GM21381 (cell line): Measurements from ENCODE around the gene CTNNA3.

Experiments
- ATAC-seq: cut with Tn5 transposase; IDR thresholded peaks from one replicate; pipeline ENCODE4 v1.9.1; 2021; ENCODE audit warnings: mild to moderate bottlenecking, moderate library complexity; ENCODE audit not compliant: unreplicated experiment

CTNNA3 gene

GRCh38 chr10:66714741-66715140 lies 981.3 kb downstream of the CTNNA3 start:
- no peak for ATAC-seq

GRCh38 chr10:66713387-66713786 lies 982.6 kb downstream of the CTNNA3 start:
- ATAC-seq = no peak

GRCh38 chr10:66698069-66698468 lies 997.9 kb downstream of the CTNNA3 start:
- ATAC-seq = no peak

- no peak for ATAC-seq
Observed at GRCh38 chr10:66695046-66695445, 1000.9 kb downstream of the CTNNA3 start.

GRCh38 chr10:66684581-66684980 lies 1011.4 kb downstream of the CTNNA3 start:
- ATAC-seq = no peak

GRCh38 chr10:66680886-66681285 lies 1015.1 kb downstream of the CTNNA3 start:
- no peak for ATAC-seq

- ATAC-seq = no peak
Observed at GRCh38 chr10:66678521-66678920, 1017.5 kb downstream of the CTNNA3 start.

GRCh38 chr10:66673071-66673470 lies 1022.9 kb downstream of the CTNNA3 start:
- ATAC-seq = no peak

GRCh38 chr10:66671562-66671961 lies 1024.4 kb downstream of the CTNNA3 start:
- no peak for ATAC-seq

- ATAC-seq = no peak
Observed at GRCh38 chr10:66671064-66671463, 1024.9 kb downstream of the CTNNA3 start.

- ATAC-seq = no peak
Observed at GRCh38 chr10:66656499-66656898, 1039.5 kb downstream of the CTNNA3 start.

- no peak for ATAC-seq
Observed at GRCh38 chr10:66654861-66655260, 1041.1 kb downstream of the CTNNA3 start.

GRCh38 chr10:66651308-66652082 lies 1044.5 kb downstream of the CTNNA3 start:
- no peak for ATAC-seq

GRCh38 chr10:66649626-66650025 lies 1046.4 kb downstream of the CTNNA3 start:
- no peak for ATAC-seq

GRCh38 chr10:66642217-66642616 lies 1053.8 kb downstream of the CTNNA3 start:
- no peak for ATAC-seq

GRCh38 chr10:66639371-66639770 lies 1056.6 kb downstream of the CTNNA3 start:
- no peak for ATAC-seq

- ATAC-seq = no peak
Observed at GRCh38 chr10:66637273-66638036, 1058.5 kb downstream of the CTNNA3 start.

GRCh38 chr10:66629996-66630395 lies 1066.0 kb downstream of the CTNNA3 start:
- ATAC-seq = no peak

GRCh38 chr10:66627156-66627555 lies 1068.8 kb downstream of the CTNNA3 start:
- ATAC-seq = no peak

GRCh38 chr10:66625709-66626590 lies 1070.0 kb downstream of the CTNNA3 start:
- ATAC-seq = no peak

GRCh38 chr10:66622050-66622449 lies 1073.9 kb downstream of the CTNNA3 start:
- no peak for ATAC-seq
